GM23338 (cell line): ENCODE data around the gene GNAI2.

Source experiments
- CREB1 ChIP-seq: fragments of 250-450 bp; sonication (Bioruptor Pico); IDR thresholded peaks from 2 replicates; pipeline ENCODE4 v1.5.0; 2020; ENCODE audit warnings: low read depth, mild to moderate bottlenecking, moderate library complexity
- EZH2 ChIP-seq: fragments of 200-600 bp; sonication (generic); IDR thresholded peaks from one replicate; pipeline ENCODE4 v1.8.0; 2017; ENCODE audit warnings: antibody characterized with exemption, mild to moderate bottlenecking, low read depth; ENCODE audit not compliant: unreplicated experiment
- JUNB ChIP-seq: IDR thresholded peaks from one replicate; pipeline ENCODE4 v1.6.1; 2016; ENCODE audit warnings: antibody characterized with exemption; ENCODE audit not compliant: unreplicated experiment
- POLR2AphosphoS5 ChIP-seq: IDR thresholded peaks from 2 replicates; pipeline ENCODE4 v1.6.1; 2016; ENCODE audit warnings: antibody characterized with exemption, low read depth
- TF ChIP-seq, protein P1 (sequence below), 2 experiments: fragments of 200-600 bp in 1 of 2; sonication (generic) in 1 of 2; conservative IDR thresholded peaks; 2 replicates each; pipeline versions ENCODE4 v1.5.1 to v1.6.1; 2016 to 2017; ENCODE audit warnings: antibody characterized with exemption in 2 of 2, low read depth in 2 of 2, mild to moderate bottlenecking in 2 of 2, moderate library complexity in 1 of 2
- TF ChIP-seq, protein P2 (sequence below): IDR thresholded peaks from one replicate; pipeline ENCODE4 v1.6.1; 2018; ENCODE audit warnings: antibody characterized with exemption; ENCODE audit not compliant: unreplicated experiment

DNA sequence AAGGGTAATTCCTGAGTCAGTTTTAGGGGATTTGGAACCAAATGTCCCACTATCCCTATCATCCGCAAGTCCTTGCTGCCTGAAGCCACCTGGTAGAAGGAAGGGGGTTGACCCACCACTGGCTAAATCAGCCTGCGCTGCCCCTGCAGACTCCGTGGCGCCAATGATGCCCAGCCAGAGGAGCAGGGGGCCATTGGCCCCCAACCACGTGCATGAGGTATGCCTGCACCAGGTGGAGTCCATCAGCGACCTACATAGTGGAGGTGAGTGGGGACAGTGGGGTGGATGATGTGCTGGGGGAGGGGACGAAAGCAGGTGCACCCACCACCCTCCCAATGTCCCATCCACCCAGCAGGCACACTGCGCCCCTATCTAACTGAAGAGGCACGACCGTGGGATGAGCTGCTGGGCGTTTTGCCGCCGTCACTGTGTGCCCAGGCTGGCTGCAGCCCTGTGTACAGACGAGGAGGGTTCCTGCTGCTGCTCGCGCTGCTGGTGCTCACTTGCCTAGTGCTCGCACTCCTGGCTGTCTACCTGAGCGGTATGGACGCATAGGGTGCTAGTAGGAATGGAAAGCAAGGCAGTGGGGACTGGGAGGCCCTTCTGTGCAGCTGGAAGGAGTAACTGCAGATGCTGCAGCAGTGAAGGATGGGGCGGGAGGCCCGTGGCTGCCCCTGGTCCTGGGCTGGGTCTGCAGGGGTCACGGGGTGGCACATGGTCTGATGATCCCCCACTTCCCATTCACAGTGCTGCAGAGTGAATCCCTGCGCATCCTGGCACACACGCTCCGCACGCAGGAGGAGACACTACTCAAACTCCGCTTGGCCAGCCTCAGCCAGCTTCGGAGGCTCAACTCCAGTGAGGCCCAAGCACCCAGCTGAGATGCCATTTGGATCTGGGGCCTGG lies 50.6 kb downstream of the GNAI2 start:
- TF ChIP-seq, protein P1, sequence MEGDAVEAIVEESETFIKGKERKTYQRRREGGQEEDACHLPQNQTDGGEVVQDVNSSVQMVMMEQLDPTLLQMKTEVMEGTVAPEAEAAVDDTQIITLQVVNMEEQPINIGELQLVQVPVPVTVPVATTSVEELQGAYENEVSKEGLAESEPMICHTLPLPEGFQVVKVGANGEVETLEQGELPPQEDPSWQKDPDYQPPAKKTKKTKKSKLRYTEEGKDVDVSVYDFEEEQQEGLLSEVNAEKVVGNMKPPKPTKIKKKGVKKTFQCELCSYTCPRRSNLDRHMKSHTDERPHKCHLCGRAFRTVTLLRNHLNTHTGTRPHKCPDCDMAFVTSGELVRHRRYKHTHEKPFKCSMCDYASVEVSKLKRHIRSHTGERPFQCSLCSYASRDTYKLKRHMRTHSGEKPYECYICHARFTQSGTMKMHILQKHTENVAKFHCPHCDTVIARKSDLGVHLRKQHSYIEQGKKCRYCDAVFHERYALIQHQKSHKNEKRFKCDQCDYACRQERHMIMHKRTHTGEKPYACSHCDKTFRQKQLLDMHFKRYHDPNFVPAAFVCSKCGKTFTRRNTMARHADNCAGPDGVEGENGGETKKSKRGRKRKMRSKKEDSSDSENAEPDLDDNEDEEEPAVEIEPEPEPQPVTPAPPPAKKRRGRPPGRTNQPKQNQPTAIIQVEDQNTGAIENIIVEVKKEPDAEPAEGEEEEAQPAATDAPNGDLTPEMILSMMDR (conservative IDR thresholded peaks at IDR 0.05; ENCODE audit: low read depth in 2 of 2): no peak
- TF ChIP-seq POLR2AphosphoS5: peak; percentile 29; the same call in 1 of the 2 replicates
- TF ChIP-seq, protein P2, sequence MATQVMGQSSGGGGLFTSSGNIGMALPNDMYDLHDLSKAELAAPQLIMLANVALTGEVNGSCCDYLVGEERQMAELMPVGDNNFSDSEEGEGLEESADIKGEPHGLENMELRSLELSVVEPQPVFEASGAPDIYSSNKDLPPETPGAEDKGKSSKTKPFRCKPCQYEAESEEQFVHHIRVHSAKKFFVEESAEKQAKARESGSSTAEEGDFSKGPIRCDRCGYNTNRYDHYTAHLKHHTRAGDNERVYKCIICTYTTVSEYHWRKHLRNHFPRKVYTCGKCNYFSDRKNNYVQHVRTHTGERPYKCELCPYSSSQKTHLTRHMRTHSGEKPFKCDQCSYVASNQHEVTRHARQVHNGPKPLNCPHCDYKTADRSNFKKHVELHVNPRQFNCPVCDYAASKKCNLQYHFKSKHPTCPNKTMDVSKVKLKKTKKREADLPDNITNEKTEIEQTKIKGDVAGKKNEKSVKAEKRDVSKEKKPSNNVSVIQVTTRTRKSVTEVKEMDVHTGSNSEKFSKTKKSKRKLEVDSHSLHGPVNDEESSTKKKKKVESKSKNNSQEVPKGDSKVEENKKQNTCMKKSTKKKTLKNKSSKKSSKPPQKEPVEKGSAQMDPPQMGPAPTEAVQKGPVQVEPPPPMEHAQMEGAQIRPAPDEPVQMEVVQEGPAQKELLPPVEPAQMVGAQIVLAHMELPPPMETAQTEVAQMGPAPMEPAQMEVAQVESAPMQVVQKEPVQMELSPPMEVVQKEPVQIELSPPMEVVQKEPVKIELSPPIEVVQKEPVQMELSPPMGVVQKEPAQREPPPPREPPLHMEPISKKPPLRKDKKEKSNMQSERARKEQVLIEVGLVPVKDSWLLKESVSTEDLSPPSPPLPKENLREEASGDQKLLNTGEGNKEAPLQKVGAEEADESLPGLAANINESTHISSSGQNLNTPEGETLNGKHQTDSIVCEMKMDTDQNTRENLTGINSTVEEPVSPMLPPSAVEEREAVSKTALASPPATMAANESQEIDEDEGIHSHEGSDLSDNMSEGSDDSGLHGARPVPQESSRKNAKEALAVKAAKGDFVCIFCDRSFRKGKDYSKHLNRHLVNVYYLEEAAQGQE: no peak
- TF ChIP-seq EZH2: no peak
- TF ChIP-seq JUNB: no peak
- no peak for TF ChIP-seq CREB1
